ENCODE data around the gene CAV2.

Gene CAV2

GRCh38 chr7:116494472-116494871 lies 5.1 kb upstream of the CAV2 start:
- in situ Hi-C loops (cut with MboI; ENCODE audit: low pct_unique_long_range_greater_than_20kb, low sequenced_read_pairs, unreplicated experiment), result no loop called here
- TF ChIP-seq CTCF (IDR thresholded peaks at IDR 0.05; ENCODE audit: extremely low read depth, insufficient read depth, missing control alignments), result no peak
- DNase-seq (ENCODE audit: low spot score), result no peak

GRCh38 chr7:116495736-116496135 lies 3.8 kb upstream of the CAV2 start:
- no peak for DNase-seq (ENCODE audit: low spot score)
- in situ Hi-C loops (cut with MboI; ENCODE audit: low pct_unique_long_range_greater_than_20kb, low sequenced_read_pairs, unreplicated experiment), result no loop called here
- no peak for TF ChIP-seq CTCF (IDR thresholded peaks at IDR 0.05; ENCODE audit: extremely low read depth, insufficient read depth, missing control alignments)

GRCh38 chr7:116496653-116497052 lies 2.9 kb upstream of the CAV2 start:
- no peak for DNase-seq (ENCODE audit: low spot score)
- in situ Hi-C loops (cut with MboI; ENCODE audit: low pct_unique_long_range_greater_than_20kb, low sequenced_read_pairs, unreplicated experiment), result no loop called here

GRCh38 chr7:116497708-116498107 lies 1.8 kb upstream of the CAV2 start:
- in situ Hi-C loops (cut with MboI; ENCODE audit: low pct_unique_long_range_greater_than_20kb, low sequenced_read_pairs, unreplicated experiment), result no loop called here
- TF ChIP-seq CTCF (IDR thresholded peaks at IDR 0.05; ENCODE audit: extremely low read depth, insufficient read depth, missing control alignments), result no peak
- DNase-seq (ENCODE audit: low spot score), result no peak

More at GRCh38 chr7:116496653-116497052, 2.9 kb upstream of the CAV2 start:
- no peak for TF ChIP-seq CTCF (IDR thresholded peaks at IDR 0.05; ENCODE audit: extremely low read depth, insufficient read depth, missing control alignments)

- TF ChIP-seq CTCF (IDR thresholded peaks at IDR 0.05; ENCODE audit: extremely low read depth, insufficient read depth, missing control alignments), result no peak
- in situ Hi-C loops (cut with MboI; ENCODE audit: low pct_unique_long_range_greater_than_20kb, low sequenced_read_pairs, unreplicated experiment), result no loop called here
- peak; percentile 25 for DNase-seq (ENCODE audit: low spot score)
These were observed 728 bp downstream of the CAV2 start for GRCh38 chr7:116500078-116500853.

GRCh38 chr7:116501425-116502167 lies 2.1 kb downstream of the CAV2 start:
- no peak for DNase-seq (ENCODE audit: low spot score)
- TF ChIP-seq CTCF (IDR thresholded peaks at IDR 0.05; ENCODE audit: extremely low read depth, insufficient read depth, missing control alignments), result no peak
- in situ Hi-C loops (cut with MboI; ENCODE audit: low pct_unique_long_range_greater_than_20kb, low sequenced_read_pairs, unreplicated experiment), result no loop called here
